Endodermal cell (in vitro differentiated cells): Measurements from ENCODE around the gene CD8A. TPM values are rescaled to one million over a fixed set of nuclear protein-coding genes. Genes with fewer than 3 reads are reported as not detected.

Experiments used
- DNase-seq: peaks from one replicate; pipeline ENCODE4 v3.0.0-alpha.2; 2017
- H3K27ac ChIP-seq: 2 replicates; pipeline ENCODE4 v1.5.1; 2013; ENCODE audit warnings: mild to moderate bottlenecking, low read depth, low read length, moderate library complexity
- H3K27me3 ChIP-seq: 2 replicates; pipeline ENCODE4 v1.6.1; 2013; ENCODE audit warnings: mild to moderate bottlenecking, low read length, moderate library complexity; ENCODE audit not compliant: insufficient read depth, control insufficient read depth, poor library complexity, severe bottlenecking
- H3K36me3 ChIP-seq: 2 replicates; pipeline ENCODE4 v1.7.0; 2013; ENCODE audit warnings: mild to moderate bottlenecking, low read length, moderate library complexity; ENCODE audit not compliant: control insufficient read depth, insufficient read depth
- H3K4me1 ChIP-seq: one replicate; pipeline ENCODE4 v1.7.0; 2013; ENCODE audit warnings: low read length; ENCODE audit not compliant: control insufficient read depth, insufficient read depth
- H3K4me3 ChIP-seq: 2 replicates; pipeline ENCODE4 v1.5.1; 2013; ENCODE audit warnings: mild to moderate bottlenecking, low read length, moderate library complexity
- H3K9ac ChIP-seq: 2 replicates; pipeline ENCODE4 v1.6.1; 2013; ENCODE audit warnings: mild to moderate bottlenecking, low read length, moderate library complexity; ENCODE audit not compliant: poor library complexity, severe bottlenecking; ENCODE audit errors: extremely low read depth
- H3K9me3 ChIP-seq: 2 replicates; pipeline ENCODE4 v1.6.1; 2013; ENCODE audit warnings: mild to moderate bottlenecking, low read length, moderate library complexity; ENCODE audit not compliant: control insufficient read depth
- H3K27ac Mint-ChIP-seq: 2 replicates; pipeline ENCODE4 v1.8.0; 2020; ENCODE audit warnings: mixed read lengths
- H3K27me3 Mint-ChIP-seq: 2 replicates; pipeline ENCODE4 v1.8.0; 2021; ENCODE audit warnings: mild to moderate bottlenecking, mixed read lengths; ENCODE audit not compliant: insufficient read depth
- H3K36me3 Mint-ChIP-seq: 2 replicates; pipeline ENCODE4 v1.8.0; 2020; ENCODE audit warnings: low read depth, mixed read lengths
- H3K4me1 Mint-ChIP-seq: 2 replicates; pipeline ENCODE4 v1.8.0; 2020; ENCODE audit warnings: mixed read lengths
- H3K4me3 Mint-ChIP-seq: 2 replicates; pipeline ENCODE4 v1.8.0; 2020; ENCODE audit warnings: mild to moderate bottlenecking, moderate library complexity, mixed read lengths
- H3K9me3 Mint-ChIP-seq: 2 replicates; pipeline ENCODE4 v1.8.0; 2020; ENCODE audit warnings: mild to moderate bottlenecking, mixed read lengths
- WGBS, 2 experiments: methylation state at CpG; one replicate each; pipeline versions ENCODE4 v1.1.5 to v1.1.7; 2013; ENCODE audit warnings: missing lambda C conversion rate in 2 of 2, mixed read lengths in 1 of 2; ENCODE audit not compliant: insufficient coverage in 1 of 2, insufficient read length in 1 of 2; 5-methylcytosine and 5-hydroxymethylcytosine counted together
- total RNA-seq, 2 donors: library from RNA; stranded (reverse); fragmentation: NEBNext Ultra II Directional in 1 of 2; extraction: Animal tissue kit (Norgen Biotek cat#: 25700) in 1 of 2; gene quantifications; 2 replicates in 1 of 2; 3 replicates in 1 of 2; pipeline ENCODE4 v1.2.1, GENCODE V29; 2021
- TF ChIP-seq, protein P1 (sequence below): fragments of 200-600 bp; sonication (generic); conservative IDR thresholded peaks from 2 replicates; pipeline ENCODE4 v1.5.0; 2021; ENCODE audit warnings: antibody characterized with exemption, mild to moderate bottlenecking

The CD8A gene
- total RNA-seq, 2 donors from 2014 or later = 0.18 TPM; not detected in 1

DNA sequence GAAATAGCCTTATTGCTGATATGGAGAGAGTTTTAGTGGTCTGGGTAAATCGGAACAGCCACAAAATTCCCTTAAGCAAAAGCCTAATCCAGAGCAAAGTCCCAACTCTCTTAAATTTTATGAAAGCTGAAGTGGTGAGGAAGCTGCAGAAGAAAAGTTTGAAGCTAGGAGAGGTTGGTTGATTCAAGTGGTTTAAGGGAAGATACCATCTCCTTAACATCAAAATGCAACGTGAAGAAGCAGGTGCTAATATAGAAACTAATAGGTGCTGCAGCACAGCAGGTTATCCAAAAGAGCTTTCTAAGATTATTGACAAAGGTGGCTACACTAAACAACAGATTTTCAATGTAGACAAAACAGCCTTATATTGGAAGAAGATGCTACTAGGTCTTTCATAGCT, 28.2 kb upstream of the CD8A start:
- H3K4me3 ChIP-seq = no peak overlapping the region
- H3K36me3 ChIP-seq = no peaks in the 10 kb centered on the region
- no peaks in the 10 kb centered on the region for H3K4me1 ChIP-seq
- H3K27me3 ChIP-seq = no peaks in the 10 kb centered on the region
- H3K9me3 Mint-ChIP-seq = peaks cover 7% of the 10 kb centered on the region
- no peak for DNase-seq
- no peaks in the 10 kb centered on the region for H3K4me1 Mint-ChIP-seq
- H3K27me3 Mint-ChIP-seq = peaks cover 4% of the 10 kb centered on the region
- no peak overlapping the region for H3K27ac ChIP-seq
- no peaks in the 10 kb centered on the region for H3K9me3 ChIP-seq
- no peaks in the 10 kb centered on the region for H3K36me3 Mint-ChIP-seq
- TF ChIP-seq, protein P1, sequence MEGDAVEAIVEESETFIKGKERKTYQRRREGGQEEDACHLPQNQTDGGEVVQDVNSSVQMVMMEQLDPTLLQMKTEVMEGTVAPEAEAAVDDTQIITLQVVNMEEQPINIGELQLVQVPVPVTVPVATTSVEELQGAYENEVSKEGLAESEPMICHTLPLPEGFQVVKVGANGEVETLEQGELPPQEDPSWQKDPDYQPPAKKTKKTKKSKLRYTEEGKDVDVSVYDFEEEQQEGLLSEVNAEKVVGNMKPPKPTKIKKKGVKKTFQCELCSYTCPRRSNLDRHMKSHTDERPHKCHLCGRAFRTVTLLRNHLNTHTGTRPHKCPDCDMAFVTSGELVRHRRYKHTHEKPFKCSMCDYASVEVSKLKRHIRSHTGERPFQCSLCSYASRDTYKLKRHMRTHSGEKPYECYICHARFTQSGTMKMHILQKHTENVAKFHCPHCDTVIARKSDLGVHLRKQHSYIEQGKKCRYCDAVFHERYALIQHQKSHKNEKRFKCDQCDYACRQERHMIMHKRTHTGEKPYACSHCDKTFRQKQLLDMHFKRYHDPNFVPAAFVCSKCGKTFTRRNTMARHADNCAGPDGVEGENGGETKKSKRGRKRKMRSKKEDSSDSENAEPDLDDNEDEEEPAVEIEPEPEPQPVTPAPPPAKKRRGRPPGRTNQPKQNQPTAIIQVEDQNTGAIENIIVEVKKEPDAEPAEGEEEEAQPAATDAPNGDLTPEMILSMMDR = no peak
- 91% methylated on average over 2 of the region's 2 CpGs; no CpG with 5 or more reads in 1 of the 2 experiments for WGBS, 2 experiments
- H3K4me3 Mint-ChIP-seq = no peak overlapping the region
- H3K27ac Mint-ChIP-seq = no peak overlapping the region
- no peak overlapping the region for H3K9ac ChIP-seq

DNA sequence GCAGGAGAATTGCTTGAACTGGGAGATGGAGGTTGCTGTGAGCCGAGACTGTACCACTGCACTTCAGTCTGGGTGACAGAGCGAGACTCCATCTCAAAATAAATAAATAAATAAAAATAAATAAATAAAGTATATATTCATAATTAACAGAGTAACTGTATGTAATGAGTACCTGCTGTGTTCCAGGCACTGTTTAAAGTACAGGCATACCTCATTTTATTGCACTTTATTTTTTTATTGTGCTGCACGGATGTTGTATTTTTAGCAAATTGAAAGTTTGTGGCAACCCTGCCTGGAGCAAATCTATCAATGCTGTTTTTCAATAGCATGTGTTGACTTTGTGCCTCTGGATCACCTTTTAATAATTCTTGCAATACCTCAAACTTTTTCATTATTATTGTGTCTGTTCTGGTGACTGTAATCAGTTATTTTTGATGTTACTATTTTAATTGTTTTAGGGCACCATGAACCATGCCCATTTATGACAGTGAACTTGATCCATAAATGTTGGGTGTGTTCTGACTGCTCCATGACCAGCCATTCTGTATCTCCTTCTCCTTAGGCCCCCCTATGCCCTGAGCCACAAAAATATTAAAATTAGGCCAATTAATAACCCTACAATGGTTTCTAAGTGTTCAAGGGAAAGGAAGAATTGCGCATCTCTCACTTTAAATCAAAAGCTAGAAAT, 27.5 kb upstream of the CD8A start:
- TF ChIP-seq, protein P1 = no peak
- H3K9me3 ChIP-seq = no peaks in the 10 kb centered on the region
- no peaks in the 10 kb centered on the region for H3K36me3 ChIP-seq
- H3K4me1 ChIP-seq = no peaks in the 10 kb centered on the region
- H3K27ac ChIP-seq = no peak overlapping the region
- 93 to 100% methylated on average over 1 to 3 of the region's 4 CpGs for WGBS, 2 experiments
- no peaks in the 10 kb centered on the region for H3K27me3 ChIP-seq
- no peak overlapping the region for H3K4me3 ChIP-seq
- H3K4me1 Mint-ChIP-seq = no peaks in the 10 kb centered on the region
- peaks cover 7% of the 10 kb centered on the region for H3K9me3 Mint-ChIP-seq
- no peak overlapping the region for H3K9ac ChIP-seq
- H3K27me3 Mint-ChIP-seq = peaks cover 4% of the 10 kb centered on the region
- no peak overlapping the region for H3K27ac Mint-ChIP-seq
- DNase-seq = no peak
- H3K36me3 Mint-ChIP-seq = no peaks in the 10 kb centered on the region
- H3K4me3 Mint-ChIP-seq = no peak overlapping the region

DNA sequence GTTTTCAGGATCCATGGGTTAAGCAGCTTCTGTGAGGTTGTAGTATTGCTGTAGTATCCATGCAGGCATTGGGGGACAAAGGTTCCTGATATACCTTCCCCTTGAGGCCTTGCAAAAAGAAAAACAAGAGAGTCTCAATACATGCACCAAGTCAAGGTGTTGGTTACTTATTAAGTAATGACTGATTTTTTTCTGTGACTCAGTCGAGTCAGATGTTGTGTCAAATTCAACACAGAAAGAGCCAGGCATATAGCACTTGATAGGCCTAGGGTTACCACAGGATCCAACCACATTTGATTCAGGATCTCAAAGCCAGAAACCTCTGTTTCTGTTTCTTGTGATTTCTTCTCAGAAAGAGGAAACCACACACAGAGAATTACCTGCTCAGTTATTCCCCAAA, 24.9 kb upstream of the CD8A start:
- Mint-ChIP-seq H3K27ac (no peak overlapping the region), H3K9me3 (no peaks in the 10 kb centered on the region), H3K36me3 (no peaks in the 10 kb centered on the region), H3K4me1 (no peaks in the 10 kb centered on the region), H3K4me3 (no peak overlapping the region), H3K27me3 (no peaks in the 10 kb centered on the region)
- TF ChIP-seq, protein P1 = no peak
- Histone ChIP-seq H3K27me3 (no peaks in the 10 kb centered on the region), H3K4me3 (no peak overlapping the region), H3K4me1 (no peaks in the 10 kb centered on the region), H3K9ac (no peak overlapping the region), H3K36me3 (no peaks in the 10 kb centered on the region), H3K9me3 (no peaks in the 10 kb centered on the region), H3K27ac (no peak overlapping the region)
- 88 to 100% methylated on average over 1 of the region's 1 CpG for WGBS, 2 experiments
- DNase-seq = no peak
